ENCODE data around the gene ZCWPW2. TPM values are rescaled to one million over a fixed set of nuclear protein-coding genes. Genes with fewer than 3 reads are reported as not detected.

Gene ZCWPW2
- total and polyA plus RNA-seq, 2 of the 4 experiments (the other 2 are of a cell fraction), result 0.18 to 0.24 TPM

DNA sequence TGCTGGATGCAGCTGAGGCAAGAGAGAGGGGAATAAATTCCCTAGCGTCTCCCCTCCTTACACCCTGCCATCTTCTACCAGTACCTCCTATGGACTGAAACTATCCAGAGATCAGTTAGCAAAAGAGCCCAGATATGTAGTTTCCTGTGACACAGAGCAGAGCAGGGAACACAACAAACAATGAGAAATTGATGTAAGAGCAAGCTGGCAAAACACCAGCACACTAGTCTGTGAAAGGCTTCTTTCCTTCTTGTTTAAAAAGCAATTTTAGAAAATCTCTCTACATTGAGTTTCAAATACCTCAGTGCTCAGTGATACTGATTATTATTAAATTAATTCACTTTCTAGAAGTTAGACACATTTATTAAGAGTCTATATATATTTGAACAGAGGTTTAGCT, 215.7 kb downstream of the ZCWPW2 start:
- no peaks in the 10 kb centered on the region for H3K79me1 ChIP-seq (ENCODE audit: low read depth in 1 of 2, low read length in 2 of 2)
- H2AK5ac ChIP-seq (ENCODE audit: low read depth, low read length), result no peak overlapping the region
- H3K27me3 ChIP-seq (ENCODE audit: control insufficient read depth, insufficient read depth, low read length), result no peaks in the 10 kb centered on the region; the same call in 1 of the 2 replicates
- H2BK120ac ChIP-seq (ENCODE audit: low read depth, low read length), result no peak overlapping the region
- H4K20me1 ChIP-seq (ENCODE audit: insufficient read depth, low read length), result no peaks in the 10 kb centered on the region
- CTCF ChIA-PET, result no interaction called here
- intact Hi-C loops (cut with micrococcal nuclease), result no loop called here
- WGBS, 2 experiments (ENCODE audit: extremely low coverage in 2 of 2, insufficient read length in 1 of 2), result no CpG with 5 or more reads among the region's 1 CpG
- H3K4me3 ChIP-seq (ENCODE audit: insufficient read depth, low read depth, low read length), result no peak overlapping the region
- H2BK15ac ChIP-seq (ENCODE audit: low read depth, low read length), result no peak overlapping the region
- H3K14ac ChIP-seq (replicated peaks; ENCODE audit: low read depth, low read length), result no peak overlapping the region
- no peak overlapping the region for H2BK20ac ChIP-seq (ENCODE audit: low read depth, low read length)
- H3K18ac ChIP-seq (ENCODE audit: low read depth, low read length), result no peak overlapping the region
- no TSS peak for BruUV-seq (replicated peaks)
- H2AK9ac ChIP-seq (replicated peaks; ENCODE audit: low read depth, low read length, poor library complexity), result no peak overlapping the region
- H3K4ac ChIP-seq (ENCODE audit: low read depth, low read length), result no peak overlapping the region
- no peaks in the 10 kb centered on the region for H3K36me3 ChIP-seq (ENCODE audit: control insufficient read depth, insufficient read depth, low read length)
- no peaks in the 10 kb centered on the region; the same call in 1 of the 2 replicates for H3K9me1 ChIP-seq (ENCODE audit: insufficient read depth, low read length)
- no peak for DNase-seq
- in situ Hi-C loops (cut with MboI; ENCODE audit: low sequenced_read_pairs), result no loop called here
- POLR2A ChIA-PET (ENCODE audit: unreplicated experiment), result no interaction called here
- H4K91ac ChIP-seq (ENCODE audit: insufficient read depth, low read depth, low read length), result no peak overlapping the region
- dilution Hi-C loops (cut with HindIII; ENCODE audit: low sequenced_read_pairs, unreplicated experiment), result no loop called here
- no peak overlapping the region for H3K4me2 ChIP-seq (ENCODE audit: low read depth, low read length)
- H3K27ac ChIP-seq (ENCODE audit: insufficient read depth, low read length), result no peak overlapping the region
- no peak overlapping the region for H2BK5ac ChIP-seq (ENCODE audit: low read depth, low read length, poor library complexity, severe bottlenecking)
- no peaks in the 10 kb centered on the region for H3K4me1 ChIP-seq (ENCODE audit: control insufficient read depth, insufficient read depth, low read length)
- H2AFZ ChIP-seq (replicated peaks; ENCODE audit: low read length, poor library complexity), result no peak overlapping the region
- no peak for ATAC-seq (ENCODE audit: low read depth)
- no peak overlapping the region for H4K5ac ChIP-seq (ENCODE audit: low read depth, low read length)
- no peaks in the 10 kb centered on the region for H3K9me3 ChIP-seq (ENCODE audit: control insufficient read depth, insufficient read depth, low read length)
- H3K9ac ChIP-seq (ENCODE audit: low read depth, low read length), result no peak overlapping the region
- H3K23ac ChIP-seq (ENCODE audit: low read depth, low read length), result no peak overlapping the region
- no peak overlapping the region for H3K56ac ChIP-seq (ENCODE audit: extremely low read depth, insufficient read depth, low read length)
- H4K8ac ChIP-seq (ENCODE audit: low read depth in 2 of 2, low read length in 2 of 2), result no peak overlapping the region
- TF ChIP-seq MXI1 (IDR thresholded peaks at IDR 0.05; ENCODE audit: borderline replicate concordance, low read depth, low read length) (no peak), BHLHE40 (IDR thresholded peaks at IDR 0.05; ENCODE audit: low read depth, low read length) (no peak)

Measured in IMR-90 (cell line).